ENCODE measurements around the gene CCDC73.

- TF ChIP-seq, protein P1, sequence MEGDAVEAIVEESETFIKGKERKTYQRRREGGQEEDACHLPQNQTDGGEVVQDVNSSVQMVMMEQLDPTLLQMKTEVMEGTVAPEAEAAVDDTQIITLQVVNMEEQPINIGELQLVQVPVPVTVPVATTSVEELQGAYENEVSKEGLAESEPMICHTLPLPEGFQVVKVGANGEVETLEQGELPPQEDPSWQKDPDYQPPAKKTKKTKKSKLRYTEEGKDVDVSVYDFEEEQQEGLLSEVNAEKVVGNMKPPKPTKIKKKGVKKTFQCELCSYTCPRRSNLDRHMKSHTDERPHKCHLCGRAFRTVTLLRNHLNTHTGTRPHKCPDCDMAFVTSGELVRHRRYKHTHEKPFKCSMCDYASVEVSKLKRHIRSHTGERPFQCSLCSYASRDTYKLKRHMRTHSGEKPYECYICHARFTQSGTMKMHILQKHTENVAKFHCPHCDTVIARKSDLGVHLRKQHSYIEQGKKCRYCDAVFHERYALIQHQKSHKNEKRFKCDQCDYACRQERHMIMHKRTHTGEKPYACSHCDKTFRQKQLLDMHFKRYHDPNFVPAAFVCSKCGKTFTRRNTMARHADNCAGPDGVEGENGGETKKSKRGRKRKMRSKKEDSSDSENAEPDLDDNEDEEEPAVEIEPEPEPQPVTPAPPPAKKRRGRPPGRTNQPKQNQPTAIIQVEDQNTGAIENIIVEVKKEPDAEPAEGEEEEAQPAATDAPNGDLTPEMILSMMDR (IDR thresholded peaks at IDR 0.05) = no peak
- TF ChIP-seq POLR2A (IDR thresholded peaks at IDR 0.05) (no peak), POLR2AphosphoS5 (IDR thresholded peaks at IDR 0.05) (no peak)
Measured at GRCh38 chr11:32836946-32837345, 42.5 kb upstream of the CCDC73 start.
